Stimulated activated CD8-positive, alpha-beta memory T cell treated with anti-CD3 and anti-CD28 coated beads, Interleukin-7, amount 100 ng/mL, for 48 hours (primary cell): Measurements from ENCODE around the gene GOLIM4.
"Not testable (repeated sequence)": the region's sequence is repeated elsewhere in the genome, so short reads cannot be mapped to it uniquely, and the experiment has no call there.

ENCODE experiments used
- DNase-seq, 2 donors: peaks; one replicate each; pipeline ENCODE4 v3.0.0-alpha.2; 2020; ENCODE audit warnings: low read depth in 1 of 2; ENCODE audit errors: extremely low read depth in 1 of 2

GOLIM4 gene

DNA sequence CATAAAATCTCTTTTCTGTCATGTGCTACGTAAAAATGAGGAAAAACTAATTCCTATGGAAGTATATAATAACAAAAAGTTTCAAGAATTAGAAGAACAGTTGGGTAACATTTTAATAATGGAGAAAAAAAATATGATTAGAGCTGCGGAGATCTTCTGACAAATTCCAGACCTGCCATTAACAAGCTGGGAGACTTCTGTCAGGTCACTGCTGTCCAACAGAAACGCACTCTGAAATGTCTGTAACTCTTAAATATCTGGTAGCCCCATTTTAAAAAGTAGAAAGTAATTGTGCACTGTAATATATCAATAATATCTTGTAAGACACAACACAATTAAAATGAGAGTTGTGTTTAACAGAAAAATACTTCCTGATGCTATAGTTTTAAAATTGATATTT, 15.7 kb downstream of the GOLIM4 start:
- DNase-seq: no peak

- no peak for DNase-seq
Measured at GRCh38 chr3:168077091-168077490, 18.6 kb downstream of the GOLIM4 start.

DNA sequence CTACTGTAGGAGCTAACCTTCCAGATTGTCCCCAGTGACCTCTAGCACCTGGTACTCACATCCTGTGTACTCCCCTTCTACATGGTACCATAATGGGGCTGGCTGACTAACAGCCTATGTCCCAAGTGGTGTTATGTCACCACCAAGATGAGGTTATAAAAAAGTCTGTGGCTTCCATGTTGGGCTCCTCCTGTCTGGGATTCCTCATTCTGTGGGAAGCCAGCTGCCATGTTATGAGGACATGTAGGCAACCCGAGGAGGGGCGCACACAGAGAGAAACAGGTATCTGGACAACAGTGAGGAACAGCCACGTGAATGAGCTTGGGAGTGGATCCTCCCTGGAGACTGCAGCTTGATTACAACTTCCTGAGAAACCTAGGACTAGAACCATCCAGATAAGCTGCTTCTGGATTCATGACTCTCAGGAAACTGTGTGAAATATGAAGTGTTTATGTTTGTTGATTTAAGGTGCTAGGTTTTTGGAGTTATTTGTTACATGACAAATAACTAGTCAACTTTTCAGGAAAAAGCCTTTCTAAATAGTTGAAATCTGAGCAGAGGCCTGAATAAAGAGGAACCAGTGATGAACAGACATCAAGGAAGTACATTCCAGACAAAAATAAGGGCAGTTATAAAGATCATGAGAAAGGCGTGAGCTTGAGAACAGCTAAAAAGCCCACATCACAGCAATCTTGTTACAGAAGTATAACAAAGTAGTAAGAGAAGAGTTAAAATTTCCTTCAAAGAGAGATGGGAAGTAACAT, 21.7 kb downstream of the GOLIM4 start:
- DNase-seq: no peak

GRCh38 chr3:168072323-168072650, 23.4 kb downstream of the GOLIM4 start:
- DNase-seq: no peak

- no peak for DNase-seq
Measured at GRCh38 chr3:168071591-168072322, 24.0 kb downstream of the GOLIM4 start.

DNA sequence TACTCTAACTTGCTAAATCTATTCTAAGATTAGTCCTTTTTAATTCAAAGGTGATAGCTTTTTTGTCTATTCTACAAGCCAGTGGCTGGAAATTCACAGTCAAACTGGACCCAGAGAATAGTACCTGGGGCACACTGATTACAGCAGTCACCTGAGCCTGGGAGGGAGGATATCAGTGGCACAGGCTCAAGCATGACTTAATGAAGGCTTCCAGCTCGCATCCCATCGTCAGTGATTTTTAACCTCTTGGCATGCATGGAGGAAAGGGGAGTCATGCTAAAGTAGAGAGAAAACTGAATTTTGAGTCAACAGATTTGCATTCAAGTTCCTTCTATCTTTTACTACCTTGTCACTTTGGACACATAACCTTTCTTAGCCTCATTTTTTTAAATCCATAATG, 24.8 kb downstream of the GOLIM4 start:
- no peak for DNase-seq

DNA sequence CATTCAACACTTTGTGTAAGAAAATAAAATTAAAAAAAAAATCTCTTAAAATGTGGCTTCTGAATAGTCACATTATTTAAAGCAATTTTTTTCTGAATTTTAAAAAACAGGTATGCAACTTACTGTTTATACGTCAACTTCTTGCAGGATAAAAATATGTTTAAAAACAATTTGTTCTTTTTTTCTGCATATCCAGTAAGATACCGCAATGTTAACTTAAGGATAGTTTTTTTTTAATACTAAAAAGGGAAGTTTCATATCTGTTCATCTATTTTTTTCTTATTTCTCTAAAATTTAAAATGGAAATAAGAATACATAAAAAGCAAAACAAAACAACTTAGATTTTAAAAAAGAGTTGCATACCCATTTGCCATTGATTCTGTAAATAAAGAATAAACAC, 27.4 kb downstream of the GOLIM4 start:
- DNase-seq: no peak

DNA sequence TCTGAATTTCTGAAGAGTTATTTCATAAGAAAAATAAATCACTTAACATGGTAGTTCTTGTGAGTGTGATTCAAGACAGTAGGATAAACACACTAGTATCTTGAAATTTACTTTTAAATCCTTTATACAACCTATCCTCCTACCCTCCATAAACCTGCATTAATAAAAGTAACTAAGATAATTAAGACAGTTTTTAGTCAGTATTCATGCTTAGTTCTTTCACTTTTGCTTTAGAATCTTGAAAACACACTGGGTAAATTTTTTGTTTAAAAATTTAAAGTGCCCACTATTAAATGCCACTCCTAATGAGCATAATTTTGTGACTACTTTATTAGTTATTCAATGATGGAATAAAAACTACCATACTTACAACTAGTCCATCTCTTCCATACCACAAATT, 28.8 kb downstream of the GOLIM4 start:
- no peak for DNase-seq

GRCh38 chr3:168065569-168065968, 30.2 kb downstream of the GOLIM4 start:
- no peak for DNase-seq

- no peak for DNase-seq
Measured at GRCh38 chr3:168063122-168063521, 32.6 kb downstream of the GOLIM4 start.

GRCh38 chr3:168062679-168063078, 33.0 kb downstream of the GOLIM4 start:
- no peak for DNase-seq

DNA sequence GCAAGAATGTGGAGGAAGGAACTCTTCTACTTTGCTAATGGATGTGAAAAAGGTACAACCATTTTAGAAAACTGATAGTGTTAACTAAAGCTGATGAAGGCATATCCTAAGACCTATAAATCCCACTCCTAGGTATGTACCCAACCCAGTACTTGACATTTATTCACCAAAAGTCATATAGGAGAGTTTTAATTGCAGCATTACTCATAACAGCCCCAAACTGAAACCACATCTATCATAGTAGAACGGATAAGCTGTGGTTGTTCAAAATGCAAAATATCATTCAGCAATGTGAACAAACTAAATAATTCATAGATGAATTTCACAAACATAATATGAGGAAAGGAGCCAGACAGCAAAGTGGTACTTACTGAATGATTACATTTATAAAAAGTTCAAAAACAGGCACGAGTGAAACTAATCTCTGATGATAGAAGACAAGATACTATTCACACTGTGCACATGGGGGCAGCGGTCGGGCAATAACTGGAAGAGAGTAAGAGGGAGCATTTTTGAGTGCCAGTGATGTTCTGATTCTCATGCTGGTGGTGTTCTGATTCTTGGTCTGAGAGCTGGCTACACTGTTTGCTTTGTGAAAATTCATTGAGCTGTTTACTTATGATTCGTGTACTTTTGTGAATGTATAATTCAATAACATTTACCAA, 34.3 kb downstream of the GOLIM4 start:
- no peak for DNase-seq

GRCh38 chr3:168060317-168060716, 35.4 kb downstream of the GOLIM4 start:
- no peak for DNase-seq

GRCh38 chr3:168058481-168058880, 37.2 kb downstream of the GOLIM4 start:
- no peak for DNase-seq

DNA sequence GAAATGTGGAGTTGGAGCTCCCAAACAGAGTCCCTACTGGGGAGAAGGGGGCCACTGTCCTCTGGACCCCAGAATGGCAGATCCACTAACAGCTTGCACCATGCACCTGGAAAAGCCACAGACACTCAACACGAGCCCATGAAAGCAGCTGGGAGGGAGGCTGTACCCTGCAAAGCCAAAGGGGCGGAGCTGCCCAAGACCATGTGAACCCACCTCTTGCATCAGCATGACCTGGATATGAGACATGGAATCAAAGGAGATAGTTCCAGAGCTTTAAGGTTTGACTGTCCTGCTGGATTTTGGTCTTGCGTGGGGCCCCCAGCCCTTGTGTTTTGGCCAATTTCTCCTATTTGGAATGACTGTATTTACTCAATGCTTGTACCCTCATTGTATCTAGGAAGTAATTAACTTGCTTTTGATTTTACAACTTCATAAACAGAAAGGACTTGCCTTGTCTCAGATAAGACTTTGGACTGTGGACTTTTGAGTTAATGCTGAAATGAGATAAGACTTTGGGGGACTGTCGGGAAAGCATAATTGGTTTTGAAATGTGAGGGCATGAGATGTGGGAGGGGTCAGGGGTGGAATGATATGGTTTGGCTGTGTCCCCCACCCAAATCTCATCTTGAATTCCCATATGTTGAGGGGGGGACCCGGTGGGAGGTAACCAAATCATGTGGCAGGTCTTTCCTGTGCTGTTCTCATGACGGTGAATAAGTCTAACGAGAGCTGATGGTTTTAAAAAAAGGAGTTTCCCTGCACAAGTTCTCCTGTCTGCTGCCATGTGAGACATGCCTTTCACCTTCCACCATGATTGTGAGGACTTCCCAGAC, 39.1 kb downstream of the GOLIM4 start:
- not testable (repeated sequence) for DNase-seq

GRCh38 chr3:168054447-168054846, 41.3 kb downstream of the GOLIM4 start:
- DNase-seq: no peak

DNA sequence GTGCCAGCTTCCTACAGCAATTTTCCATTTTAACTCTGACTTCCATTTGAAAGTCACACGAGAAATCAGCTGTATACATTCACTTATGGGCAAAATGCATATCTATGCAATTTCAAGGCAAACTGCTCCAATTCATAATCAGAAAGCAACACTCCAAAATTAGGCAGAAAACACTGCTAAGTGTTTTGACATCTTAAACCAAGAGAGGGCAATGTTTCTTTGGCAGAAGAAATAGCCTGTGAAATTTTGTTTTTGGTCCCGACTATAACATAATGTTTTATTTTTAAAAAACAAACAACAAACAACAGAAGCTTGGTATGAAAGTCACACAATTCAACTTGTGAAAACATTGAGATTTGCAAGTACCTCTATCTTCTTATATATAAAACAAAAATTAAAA, 42.6 kb downstream of the GOLIM4 start:
- no peak for DNase-seq

DNA sequence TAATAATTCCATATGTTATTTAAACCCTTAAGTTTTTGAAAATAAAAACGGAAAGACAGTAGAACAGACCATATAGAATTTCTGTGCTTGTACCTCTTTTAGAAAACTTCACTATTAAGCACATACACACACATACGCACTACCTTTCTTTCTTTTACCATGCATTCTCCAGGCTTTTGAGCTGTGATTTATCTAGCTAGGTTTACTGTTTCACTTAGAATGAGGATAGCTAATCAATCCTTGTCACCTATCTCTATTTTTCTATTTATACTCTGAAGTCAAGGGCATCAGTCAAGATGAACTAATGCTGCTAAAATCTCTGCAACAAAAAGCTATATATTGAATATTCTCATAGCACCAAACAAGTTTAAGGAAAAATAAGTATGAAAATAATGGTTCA, 43.2 kb downstream of the GOLIM4 start:
- no peak for DNase-seq

DNA sequence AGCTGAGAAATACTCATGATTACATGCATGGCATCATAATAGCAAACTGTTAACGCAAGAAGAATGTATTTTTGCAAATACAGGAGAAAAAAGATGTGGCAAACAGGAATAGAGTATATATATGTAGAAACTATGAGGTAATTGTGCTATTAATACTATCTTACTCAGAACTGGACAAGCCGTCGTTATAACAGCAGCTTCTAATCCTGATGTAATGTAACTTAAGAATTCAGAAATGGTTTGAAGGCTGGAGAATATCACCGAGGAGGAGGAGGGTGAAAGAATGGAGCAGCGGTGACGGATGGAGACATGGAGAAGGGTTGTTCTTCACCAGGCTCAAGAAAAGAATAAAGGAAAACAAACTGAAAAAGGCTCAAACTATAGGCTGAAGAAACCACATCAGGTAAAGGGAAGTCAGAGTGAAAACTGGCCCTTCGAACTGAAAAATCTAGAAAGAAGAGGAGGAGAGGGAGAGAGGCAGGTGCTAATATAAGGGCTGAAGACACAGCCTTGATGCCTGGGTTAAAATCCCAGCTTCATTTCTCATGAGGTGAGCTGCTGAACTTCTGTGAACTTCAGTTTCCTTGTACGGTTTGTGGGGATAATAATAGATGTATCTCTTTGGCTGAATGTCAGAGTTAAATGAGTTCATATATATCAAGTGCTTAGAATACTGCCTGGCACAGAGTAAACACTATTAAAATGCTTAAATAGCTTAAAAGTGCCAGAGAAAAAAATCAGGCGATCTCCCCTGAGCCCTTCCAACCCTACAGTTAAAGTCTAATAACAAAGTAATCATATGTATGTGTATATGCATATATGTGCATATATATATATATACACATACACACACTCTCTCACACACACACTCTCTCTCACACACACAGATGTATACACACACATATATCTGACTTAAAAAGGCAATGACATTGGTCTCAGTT, 43.9 kb downstream of the GOLIM4 start:
- no peak for DNase-seq

GRCh38 chr3:168051070-168051469, 44.7 kb downstream of the GOLIM4 start:
- no peak for DNase-seq
